GM19193 (cell line): ENCODE data around the gene CPT2.

ENCODE experiments used
- POLR2A ChIP-seq: IDR thresholded peaks from 4 replicates; pipeline ENCODE4 v1.6.1; 2011; ENCODE audit not compliant: insufficient read depth, insufficient read length; ENCODE audit errors: extremely low read depth

Gene CPT2

GRCh38 chr1:53237638-53238037 is 41.0 kb downstream of the CPT2 start:
- no peak for TF ChIP-seq POLR2A

DNA sequence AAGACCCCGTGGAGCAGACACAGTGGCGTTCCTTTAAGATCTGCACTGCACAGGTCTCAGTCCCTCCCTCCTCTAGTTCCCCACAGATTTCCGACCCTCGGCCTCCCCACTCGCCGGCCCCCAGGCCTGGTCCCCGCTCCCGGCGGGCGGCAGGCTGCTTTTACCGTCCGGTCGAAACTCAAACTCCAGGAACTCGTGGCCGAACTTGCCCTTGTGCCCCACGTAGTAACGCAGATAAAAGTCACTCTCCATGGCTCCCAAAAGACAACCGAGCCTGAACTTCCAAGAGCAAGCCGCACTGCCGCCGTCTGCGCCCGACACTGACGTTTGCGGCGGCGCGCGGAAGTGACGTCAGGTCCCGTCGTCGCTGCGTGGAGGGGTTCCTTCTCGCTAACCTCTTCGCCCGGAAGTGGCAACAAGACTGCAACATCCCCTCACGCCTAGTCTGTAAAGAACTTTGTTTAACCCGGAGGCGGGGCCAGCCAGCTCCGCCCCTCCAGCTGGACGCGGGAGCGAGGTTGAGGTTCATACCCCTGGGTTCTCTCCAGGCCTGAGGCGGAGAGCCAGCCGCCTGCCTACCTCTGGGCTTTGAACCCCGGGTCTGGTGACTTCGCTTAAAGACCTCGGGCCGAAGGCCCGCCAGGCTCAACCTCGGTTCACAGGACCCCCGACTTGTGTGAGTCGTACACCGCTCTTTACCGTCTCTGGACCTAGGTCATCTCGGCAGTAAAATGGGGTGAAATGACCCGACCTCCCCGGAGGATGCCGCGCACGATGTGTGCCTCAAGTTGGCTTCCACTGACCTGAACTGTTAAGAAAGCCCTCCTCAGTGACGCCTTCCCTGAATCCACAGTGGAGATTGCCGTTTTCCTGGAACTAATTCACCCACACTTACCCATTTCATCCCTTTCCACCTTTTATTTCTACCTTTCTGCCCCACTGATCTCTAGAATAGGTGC is 41.9 kb downstream of the CPT2 start, which contains the start of gene MAGOH:
Gene MAGOH, minus strand, starts transcription at position 322 of the 959 bp plus-strand sequence. Its CDS starts 70 bp downstream, at position 252.
- peak; percentile 84 for TF ChIP-seq POLR2A

DNA sequence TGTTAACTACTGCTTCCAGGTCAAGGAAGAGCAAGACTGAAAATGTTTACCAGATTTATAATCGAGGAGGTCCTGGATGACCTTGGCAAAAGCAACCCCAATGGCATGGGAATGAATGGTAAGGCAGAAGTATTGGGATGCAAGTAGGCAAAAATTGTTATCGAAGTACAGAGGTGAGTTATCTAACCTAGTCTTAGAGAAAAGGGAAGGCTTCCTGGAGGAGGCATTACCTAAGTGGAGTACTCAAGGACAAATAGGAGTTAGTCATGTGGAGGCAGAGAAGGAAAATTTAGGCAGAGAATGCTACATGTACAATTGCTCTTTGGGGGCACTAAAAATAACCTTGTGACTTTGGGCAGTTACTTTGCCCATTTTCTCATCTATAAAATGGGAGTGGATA is 45.2 kb downstream of the CPT2 start:
- no peak for TF ChIP-seq POLR2A

GRCh38 chr1:53242381-53242780 is 45.8 kb downstream of the CPT2 start:
- TF ChIP-seq POLR2A, result no peak

GRCh38 chr1:53244141-53244540 is 47.5 kb downstream of the CPT2 start:
- no peak for TF ChIP-seq POLR2A

DNA sequence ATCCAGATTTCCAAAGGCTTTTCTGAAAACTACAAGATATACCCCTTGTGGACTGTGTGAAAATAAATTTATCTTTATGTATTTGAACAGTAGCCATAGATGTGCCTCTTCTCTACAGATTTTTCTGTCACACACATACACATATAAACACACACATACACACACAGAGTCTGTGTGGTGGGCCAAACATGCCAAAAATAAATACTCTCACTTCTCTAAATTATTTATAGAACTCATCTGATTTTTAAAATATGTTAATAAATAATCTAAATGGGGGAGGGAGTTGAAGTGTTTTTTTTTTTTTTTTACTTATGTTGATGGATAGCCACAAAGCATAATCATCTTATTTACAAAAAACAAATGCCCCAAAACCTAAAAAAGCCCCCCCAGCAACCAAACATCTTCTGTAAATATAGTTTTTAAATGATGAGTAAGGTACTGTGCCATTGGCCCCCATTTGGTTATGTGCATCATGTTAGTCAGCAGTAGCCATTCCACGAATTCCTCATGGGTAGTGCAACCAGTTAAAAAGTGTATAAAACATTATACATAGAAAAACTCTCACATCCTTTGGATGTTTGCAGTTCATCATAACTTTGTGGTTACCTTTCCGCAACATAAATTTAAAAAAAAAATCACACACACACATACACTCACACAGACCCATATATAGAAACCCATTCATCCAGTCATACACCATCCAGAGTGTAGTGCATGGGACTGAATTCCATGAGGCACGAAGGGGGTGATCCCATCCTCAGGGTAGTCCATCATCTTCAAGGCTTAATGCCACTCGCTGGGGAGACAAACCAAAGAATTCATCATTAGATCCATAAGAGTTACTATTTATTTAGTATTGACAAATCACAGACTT is 49.9 kb downstream of the CPT2 start:
- TF ChIP-seq POLR2A, result no peak

DNA sequence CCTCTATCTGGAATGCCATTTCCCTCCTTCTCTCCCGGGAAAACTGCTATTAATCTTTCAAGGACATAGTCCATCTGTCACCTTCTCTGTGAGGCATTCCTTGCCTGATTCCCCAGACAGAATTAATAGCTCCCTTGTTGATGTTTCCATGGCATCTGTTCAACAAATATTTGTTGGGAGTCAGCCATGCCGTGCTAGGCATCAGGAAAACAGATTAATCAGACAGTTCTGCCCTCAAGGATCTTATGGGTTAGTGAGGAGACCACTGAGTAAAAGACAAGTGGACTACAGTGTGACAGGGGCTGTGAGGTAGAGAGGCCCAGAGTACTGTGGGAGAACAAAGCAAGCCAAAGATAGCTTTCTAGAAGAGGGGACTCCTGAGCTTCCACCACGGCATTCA is 53.1 kb downstream of the CPT2 start:
- TF ChIP-seq POLR2A, result no peak

DNA sequence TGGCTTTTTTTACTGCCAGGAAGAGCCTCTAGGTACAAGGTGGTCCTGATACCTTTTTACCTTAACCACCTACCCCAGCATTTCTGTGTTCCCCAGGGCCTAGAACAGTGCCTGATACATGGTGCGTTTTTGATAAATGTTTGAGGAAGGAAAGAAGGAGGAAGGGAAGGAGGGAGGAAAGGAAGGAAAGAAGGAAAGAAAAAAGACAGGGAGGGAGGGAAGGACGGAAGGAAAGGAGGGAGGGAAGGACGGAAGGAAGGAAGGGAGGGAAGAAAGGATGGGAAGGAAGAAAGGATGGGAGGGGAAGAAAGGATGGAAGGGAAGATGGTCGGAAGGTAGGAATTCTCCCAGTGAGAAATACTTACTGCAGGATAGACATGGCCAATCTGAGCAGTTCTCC is 53.7 kb downstream of the CPT2 start:
- no peak for TF ChIP-seq POLR2A

DNA sequence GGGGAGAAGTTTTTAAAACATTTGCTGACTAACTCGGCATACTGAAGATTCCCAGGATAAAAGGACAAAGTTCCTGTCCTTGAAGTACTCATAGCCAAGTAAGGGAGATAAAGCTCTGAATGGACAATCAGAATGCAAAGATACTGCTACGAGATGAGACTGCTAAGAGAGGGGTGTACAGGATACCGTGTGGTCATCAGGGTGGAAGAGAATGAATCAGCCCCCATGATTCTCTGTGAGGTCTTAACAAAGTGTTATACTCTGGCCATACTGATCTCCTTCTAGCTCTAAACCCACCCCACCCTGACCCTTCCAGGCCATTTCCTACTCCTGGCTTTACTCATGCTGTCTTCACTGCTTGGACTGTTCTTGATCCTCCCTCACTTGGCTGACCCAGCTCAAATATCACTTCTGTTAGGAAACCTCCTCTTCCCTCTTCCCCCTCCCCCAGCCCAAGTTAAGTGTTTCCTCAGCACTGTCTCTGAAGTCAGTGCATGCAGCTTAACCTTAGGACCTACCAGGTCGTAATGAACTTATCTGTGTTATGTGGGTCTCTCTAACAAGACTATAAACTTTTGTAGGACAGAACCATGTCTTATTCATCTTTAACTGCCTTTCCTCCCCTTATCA is 57.5 kb downstream of the CPT2 start:
- no peak for TF ChIP-seq POLR2A

DNA sequence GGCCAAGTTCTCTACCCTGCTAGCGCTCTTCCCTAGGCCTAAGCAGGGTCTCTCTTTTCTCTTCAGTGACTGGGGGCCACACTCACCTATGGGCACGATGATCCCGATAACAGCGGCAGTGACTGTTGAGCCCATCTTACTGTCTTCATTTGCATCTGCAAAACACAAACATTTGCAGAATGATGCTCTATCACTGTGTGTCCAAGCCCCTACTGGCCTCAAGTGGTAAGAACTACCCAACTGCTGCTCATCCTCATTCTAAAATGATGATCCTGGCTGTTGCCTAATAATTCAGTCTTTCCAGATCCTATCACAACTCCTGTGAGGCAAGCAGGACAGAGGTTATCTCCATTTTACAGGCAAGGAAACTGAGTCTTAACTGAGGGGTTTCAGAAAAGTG is 58.4 kb downstream of the CPT2 start:
- no peak for TF ChIP-seq POLR2A

GRCh38 chr1:53256511-53257453 is 60.2 kb downstream of the CPT2 start:
- no peak for TF ChIP-seq POLR2A

DNA sequence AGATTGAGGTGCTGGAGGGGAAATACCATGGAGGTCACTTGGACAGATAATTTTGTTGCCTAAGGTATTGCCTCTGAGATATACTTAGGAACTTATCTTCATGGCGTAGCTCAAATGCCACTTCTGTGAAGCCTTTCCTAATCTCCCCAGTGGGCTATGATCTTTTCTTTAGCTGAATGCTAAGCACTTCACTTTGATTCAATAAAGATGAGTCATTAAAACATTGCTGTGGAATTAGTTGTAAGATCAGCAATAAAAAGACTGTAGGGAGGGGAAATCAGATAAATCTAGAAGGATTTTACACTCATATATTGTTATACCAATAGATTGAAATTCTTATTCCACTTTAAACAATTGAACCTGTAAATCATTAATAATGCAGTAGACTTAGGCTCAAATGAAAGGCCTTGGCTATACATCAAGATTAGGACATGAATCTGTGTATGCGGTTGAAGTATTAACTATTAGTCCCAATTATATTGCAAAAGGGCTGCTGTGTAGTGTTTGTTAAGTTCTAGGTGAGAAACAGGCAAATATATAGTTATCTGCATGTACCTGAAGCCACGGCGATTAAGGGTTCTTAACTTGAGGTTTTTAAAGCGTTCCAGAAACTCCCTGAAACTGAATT is 60.9 kb downstream of the CPT2 start:
- TF ChIP-seq POLR2A, result no peak

DNA sequence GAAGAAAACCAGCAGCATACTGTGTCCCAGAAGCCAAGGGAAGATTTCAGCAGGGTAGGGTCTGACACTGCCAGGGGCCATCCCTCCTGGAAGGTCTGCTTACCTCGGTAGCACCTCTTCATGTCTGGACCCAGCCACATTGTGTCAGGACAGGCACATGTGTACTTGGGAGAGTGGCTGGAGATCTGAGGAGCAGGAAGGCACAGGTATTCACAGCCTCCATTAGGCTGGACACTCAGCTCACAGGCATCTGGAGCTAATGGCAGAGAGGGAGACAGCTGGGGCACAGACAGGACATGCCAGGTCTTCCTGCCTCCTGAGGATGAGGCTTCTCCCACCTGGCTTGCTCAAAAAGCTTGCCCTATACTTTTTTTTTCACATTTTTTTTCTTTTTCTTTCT is 61.6 kb downstream of the CPT2 start:
- no peak for TF ChIP-seq POLR2A
